Activated CD4-positive, alpha-beta T cell treated with anti-CD3 and anti-CD28 coated beads, Interleukin-2, amount 50 U/mL, for 1 hour (primary cell): ENCODE data around the gene ACTN4.

Source experiments
- DNase-seq: peaks from one replicate; pipeline ENCODE4 v3.0.0-alpha.2; 2020

Gene ACTN4

DNA sequence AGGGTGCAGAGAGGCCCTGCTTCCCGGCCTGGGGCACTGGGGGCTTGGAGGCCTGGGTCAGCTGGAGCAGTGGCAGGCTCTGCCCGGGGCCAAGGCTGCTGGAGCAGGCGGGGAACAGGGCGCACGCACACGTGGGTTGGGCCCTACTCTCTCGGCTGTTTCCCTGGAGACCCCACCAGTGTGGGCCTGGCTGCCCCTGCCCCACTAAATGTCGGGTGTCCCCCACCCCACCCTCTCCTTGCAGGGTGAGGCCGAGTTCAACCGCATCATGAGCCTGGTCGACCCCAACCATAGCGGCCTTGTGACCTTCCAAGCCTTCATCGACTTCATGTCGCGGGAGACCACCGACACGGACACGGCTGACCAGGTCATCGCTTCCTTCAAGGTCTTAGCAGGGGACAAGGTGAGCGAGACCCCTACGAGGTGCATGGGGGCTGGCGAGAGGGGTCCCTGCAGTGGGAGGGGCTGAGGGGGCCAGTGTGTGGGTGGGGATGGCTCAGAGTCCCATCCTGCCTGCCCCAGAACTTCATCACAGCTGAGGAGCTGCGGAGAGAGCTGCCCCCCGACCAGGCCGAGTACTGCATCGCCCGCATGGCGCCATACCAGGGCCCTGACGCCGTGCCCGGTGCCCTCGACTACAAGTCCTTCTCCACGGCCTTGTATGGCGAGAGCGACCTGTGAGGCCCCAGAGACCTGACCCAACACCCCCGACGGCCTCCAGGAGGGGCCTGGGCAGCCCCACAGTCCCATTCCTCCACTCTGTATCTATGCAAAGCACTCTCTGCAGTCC is 81.5 kb downstream of the ACTN4 start:
- DNase-seq = no peak

DNA sequence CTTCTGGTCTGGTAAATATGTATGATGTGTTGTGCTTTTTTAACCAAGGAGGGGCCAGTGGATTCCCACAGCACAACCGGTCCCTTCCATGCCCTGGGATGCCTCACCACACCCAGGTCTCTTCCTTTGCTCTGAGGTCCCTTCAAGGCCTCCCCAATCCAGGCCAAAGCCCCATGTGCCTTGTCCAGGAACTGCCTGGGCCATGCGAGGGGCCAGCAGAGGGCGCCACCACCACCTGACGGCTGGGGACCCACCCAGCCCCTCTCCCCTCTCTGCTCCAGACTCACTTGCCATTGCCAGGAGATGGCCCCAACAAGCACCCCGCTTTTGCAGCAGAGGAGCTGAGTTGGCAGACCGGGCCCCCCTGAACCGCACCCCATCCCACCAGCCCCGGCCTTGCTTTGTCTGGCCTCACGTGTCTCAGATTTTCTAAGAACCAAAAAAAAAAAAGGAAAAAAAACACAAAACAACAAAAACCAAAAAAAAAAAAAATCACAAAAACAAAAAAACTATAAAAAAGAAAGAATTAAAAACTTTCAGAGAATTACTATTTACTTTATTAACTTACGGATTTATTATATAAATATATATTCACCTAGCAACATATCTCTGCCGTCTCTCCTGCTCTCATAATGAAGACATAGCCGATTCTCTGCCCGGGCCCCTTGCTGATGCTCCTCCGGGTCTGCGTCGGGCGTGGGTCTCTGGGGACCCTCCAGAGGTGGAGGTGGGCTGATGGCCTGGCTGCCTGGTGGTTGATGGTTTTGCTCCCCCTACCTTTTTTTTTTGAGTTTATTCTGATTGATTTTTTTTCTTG is 82.4 kb downstream of the ACTN4 start:
- DNase-seq = peak; percentile 79

DNA sequence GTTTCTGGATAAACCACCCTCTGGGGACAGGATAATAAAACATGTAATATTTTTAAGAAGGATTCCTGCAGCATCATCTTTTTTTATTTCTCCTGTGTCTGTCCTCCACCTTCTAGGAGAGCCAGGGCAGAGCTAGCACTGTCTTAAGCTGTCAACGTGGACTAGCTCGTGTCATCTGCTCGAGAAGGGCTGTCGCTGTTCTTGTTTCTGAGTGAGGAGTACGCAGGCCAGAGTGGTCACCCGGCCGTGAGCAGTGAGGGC is 83.0 kb downstream of the ACTN4 start:
- no peak for DNase-seq

DNA sequence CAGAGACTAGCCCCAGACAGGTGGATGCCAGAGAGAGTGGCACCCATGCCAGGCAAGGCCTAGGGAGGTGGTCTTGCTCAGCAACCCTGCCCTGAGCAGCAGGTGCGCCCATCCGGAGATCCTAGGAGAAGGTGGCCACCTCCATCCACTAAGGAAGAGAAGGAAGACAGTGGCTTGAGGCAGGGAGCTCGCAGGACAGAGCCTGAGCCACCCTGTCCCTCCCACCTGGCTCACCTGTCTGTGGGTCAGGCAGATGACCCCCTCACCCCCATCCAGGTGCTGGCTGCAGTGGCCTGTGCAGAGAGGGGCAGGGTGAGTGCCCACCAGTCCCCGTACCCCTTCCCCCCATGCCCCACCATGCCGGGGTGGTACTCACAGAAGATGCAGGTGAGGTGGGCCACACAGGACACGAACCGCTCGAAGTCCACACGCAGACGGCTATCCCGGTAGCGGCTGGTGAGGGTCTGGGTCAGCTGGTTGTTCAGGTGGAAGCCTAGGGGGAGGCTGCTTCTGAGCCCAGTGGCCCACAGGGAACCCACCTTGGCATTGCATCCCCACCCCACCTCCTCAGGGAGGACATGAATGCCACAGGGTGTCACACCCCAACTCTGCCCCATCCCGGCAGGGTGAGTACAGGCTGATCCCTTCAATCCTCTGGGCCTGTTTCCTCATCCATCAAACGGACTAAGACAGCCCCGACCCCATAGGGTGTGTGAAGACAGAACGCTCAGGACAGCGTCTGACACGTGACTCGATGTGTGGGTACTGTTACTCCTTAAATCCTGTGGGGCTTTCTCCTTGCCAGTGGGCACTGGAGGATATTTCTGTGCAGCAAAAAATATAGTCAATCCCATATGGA is 83.5 kb downstream of the ACTN4 start:
- no peak for DNase-seq

DNA sequence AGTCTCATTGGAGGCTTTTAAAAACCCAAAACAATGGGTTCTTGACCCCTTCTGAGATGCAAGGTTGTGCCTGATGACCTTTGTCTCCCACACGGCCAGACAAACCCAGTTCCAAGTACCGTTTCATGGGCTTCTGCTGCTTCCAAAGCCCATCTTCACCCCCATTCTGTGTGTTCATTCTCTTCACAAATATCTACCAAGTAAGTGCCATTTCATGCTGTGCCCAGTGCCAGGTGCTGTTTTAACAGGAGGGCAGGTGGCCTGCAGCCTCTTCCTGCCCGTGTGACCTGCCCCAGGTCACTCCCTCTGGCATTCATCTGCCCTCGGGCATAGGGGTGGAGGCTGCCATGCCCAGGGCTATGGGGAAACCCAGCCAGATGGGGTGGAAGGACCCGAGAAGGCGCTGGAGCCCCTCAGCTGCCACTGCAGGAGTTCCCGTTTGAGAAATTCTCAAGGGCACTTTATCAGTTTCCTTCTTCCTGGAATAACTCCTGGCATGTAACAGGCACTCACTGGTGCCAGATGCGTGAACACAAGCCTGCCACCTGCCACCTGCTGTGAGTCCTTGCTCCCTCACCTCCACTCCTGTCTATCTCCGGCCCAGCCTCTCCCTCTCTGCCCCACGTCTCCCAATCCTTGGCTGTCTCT is 84.3 kb downstream of the ACTN4 start:
- DNase-seq = no peak

DNA sequence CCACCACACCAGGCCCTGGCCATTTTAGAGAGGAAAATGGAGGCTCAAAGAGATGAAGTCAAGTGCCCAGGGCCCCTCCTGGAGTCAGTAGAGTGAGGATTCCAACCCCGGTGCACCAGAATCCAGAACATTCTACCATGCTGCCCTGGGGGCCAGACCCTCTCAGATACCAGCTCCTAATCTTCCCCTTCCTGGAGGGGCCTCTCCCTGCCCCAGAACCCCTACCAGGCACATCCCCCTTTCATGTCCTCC is 85.7 kb downstream of the ACTN4 start:
- no peak for DNase-seq

DNA sequence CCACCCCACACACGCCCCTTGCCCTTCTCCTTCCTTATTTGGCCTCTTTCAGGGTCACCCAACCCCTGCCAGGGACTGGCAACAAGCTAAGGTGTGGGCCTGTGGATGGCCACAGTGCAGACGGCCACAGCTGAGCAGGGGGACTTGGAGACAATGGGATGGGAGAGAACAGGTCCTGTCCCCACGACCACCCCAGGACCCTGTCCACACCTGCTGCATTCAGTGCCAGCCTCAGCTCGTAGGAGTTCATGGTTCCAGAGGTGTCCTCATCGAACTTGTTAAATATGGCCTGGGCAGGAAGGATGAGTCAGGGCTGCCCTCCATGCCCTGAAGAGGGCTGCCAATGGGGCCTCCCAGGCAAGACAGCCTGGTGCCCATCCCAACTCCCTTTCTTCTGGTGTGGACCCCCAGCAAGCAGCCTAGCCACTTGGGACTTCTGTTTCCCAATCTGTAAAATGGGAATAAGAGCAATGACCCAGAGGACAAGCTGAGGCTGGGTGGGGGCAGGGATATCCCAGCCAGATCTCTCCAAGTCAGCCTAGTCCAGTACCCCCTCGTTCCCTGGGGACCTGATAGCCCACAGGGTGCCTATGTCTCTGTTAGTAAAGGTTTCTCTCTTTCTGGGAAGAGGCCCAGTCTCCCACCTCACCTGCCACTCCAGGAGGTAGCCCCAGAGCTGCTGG is 86.2 kb downstream of the ACTN4 start:
- no peak for DNase-seq

DNA sequence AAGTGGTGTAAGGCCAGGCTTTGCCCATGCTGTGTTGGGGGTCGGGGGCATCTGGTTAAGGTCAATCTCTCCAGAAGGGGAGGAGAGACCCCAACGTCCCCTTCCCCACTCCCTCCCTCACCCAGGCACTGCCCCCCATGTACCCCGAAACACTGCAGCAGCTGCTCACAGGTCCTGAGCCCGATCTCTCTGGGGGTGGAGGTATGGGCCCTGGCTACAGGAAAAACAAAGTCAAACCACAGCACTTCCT is 86.7 kb downstream of the ACTN4 start:
- DNase-seq = no peak

DNA sequence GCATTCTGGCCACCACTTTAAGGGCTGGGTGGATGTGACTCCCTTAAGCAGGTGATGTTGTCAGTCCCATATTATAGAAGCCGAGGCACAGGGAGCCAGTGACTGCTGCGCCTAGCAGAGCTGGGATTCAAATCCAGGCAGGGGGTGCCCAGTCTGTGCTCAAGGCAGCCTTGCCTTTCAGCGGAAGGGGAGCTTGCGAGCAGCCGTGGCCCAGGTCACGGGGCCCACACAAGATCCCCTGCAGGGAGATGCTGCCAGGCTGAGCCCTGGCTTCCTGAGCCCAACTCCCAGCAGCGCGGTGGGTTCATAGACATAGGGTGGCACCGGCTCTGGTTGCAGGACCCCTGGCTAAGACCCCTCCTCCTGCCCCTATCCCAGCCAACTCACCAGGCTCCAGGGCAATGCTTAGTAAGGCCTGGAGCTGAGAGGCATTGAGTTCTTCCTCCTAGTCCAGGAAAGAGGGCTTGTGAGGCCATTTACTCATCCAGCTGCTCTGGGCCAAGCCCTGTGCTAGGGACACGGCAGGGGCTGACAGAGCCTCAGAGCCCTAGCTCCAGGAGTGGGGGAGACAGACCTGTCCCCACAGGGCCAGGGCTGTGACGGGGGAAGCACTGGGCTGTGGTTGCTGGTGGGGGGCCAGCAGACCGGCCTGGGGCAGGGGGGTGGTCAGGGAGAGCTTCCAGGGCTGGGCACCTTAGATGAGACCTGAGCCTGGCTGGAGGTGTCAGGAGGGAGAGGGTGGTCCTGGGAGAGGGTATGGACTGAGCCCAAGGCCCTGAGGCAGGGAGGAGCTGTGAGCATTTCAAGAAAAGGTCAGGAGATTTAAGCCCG is 87.2 kb downstream of the ACTN4 start:
- peak; percentile 24 for DNase-seq

DNA sequence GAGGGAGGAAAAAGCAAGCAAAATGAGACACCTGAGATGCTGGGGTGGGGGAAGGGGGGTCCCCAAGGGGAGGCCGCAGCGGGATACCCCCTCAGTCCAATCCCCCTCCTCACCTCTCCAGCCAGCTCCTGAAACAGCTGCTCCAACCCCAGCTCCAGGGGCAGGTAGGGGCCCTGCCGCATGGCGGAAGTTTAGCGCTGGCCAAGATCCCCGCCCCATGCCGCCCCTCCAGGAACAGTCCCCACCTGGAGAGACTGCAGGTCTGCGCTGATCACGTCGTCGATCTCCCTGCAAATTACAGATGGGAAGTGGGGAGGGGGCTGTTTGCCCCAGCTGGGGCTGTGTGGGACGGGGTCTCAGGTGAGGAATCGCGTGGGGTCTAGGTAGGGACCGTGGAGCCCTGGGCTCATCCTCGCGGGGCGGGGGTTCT is 87.8 kb downstream of the ACTN4 start:
- DNase-seq = peak; percentile 25

DNA sequence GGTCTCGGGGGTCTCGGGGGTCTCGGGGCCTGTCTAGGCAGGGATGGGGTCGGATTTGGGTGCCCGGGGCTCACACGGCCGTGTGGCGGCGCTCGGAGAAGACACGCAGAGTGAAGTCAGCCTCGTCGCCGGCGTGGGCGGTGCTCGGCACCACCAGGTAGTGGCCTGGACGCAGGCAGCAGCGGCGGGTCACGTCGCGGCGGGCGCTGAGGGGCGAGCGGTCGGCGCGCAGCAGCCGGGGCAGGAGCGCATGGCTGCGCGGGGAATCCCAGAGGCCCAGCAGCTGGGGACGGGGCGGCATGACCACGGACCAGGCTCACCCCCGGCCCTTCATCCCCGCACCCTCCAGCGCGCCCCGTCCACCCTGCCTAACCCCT is 88.6 kb downstream of the ACTN4 start:
- DNase-seq = peak; percentile 60

DNA sequence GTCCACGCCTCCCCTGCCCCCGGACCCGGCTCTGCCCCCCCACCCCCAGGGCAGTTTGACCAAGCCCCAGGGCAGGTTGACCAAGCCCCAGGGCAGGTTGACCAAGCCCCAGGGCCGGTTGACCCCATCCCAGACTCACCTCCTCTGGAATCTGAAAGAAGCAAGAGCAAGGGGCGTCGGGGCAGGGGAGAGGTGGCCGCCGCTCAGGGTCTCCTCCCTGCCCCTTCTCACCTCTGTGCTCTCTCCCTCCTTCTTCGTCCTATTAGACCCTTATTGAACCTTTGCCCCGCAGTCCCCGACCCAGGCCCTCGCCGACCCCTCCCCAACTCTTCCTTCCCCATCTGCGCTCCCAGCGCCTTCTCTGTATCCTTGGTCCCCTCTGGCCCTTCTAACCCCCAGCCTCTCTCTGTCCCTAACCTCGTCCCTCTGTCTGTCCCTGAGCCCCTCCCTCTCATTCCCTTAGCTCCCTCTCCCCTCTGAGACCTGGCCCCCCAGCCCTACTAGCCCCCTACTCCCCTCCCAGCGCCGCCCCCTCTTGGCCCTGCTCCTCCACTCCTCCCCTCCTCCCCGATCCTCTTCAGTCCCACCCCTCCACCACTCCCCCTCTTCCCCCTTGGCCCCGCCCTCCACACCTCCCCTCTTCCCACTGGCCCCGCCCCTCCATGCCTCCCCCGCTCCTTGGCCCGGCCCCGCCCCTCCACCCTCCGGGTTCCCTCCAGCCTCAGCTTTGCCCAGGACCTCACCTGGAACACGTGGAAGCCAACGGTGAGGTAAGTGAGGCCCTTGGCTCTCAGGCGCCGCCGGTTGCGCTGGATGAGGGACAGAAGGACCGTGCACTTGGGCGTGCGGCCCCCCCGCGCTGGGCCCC is 89.2 kb downstream of the ACTN4 start:
- peak; percentile 63 for DNase-seq

DNA sequence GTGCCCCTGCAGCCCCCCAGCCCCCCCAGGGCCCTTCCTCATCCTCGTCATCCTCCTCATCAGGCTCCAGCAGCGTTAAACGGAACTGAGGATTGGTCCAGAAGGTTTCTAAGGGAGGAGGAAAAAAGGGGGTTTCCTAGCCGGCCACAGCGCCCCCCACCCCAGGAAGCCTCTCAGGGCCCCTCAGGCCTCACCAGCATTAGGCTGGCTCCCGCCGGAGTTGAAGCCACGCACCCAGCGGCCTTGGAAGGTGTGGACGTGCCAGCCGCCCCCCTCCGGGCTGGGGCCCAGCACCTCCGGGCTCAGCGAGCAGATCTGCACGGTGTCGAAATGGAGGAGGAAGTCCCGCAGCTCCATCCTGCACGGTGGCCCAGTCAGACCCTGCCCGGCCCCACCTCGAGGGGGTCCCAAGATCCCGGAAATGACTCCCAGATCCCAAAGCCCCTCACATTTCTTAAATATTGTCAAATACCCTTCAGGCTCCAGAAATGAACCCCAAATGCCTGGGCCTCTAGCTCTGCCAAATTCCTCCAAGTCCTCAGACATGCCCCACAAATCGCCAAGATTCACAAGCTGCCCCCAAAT is 89.9 kb downstream of the ACTN4 start:
- no peak for DNase-seq

DNA sequence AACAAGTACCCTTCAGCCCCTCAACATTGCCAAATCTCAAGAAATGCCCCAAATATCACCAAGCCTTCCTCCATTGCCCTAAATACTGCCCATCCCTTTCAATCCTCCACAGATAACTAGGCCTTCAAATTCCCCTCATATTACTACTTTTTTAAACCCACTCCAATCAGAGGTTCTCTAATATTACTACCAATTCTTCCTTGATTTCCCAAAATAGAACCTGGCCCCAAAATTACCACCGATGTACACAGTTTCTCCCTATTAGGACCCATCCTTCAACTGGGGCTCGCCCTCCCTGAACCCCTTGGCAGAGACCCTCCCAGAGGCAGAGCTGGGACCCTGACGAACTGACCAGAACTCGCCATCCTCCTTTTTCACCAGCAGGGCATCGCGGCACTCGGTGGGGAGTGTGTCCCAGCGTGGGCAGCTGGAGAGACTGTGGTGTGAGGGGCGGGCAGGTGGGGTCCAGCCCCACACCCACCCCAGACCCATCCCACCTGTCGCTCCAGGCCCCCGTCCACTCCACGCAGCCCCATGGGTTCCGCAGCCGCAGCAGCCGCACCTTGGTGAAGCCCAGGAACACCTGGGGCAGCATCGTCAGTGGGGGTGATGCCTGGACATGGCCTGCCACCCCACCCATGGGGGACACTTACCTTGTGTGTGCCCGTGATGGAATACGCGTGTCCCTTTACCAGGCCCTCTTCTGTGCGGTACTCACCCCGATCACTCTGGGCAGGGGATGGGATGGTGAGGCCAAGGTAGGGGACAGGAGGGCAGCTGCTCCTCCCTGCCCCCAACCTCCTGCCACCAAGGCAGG is 90.7 kb downstream of the ACTN4 start:
- DNase-seq = no peak

DNA sequence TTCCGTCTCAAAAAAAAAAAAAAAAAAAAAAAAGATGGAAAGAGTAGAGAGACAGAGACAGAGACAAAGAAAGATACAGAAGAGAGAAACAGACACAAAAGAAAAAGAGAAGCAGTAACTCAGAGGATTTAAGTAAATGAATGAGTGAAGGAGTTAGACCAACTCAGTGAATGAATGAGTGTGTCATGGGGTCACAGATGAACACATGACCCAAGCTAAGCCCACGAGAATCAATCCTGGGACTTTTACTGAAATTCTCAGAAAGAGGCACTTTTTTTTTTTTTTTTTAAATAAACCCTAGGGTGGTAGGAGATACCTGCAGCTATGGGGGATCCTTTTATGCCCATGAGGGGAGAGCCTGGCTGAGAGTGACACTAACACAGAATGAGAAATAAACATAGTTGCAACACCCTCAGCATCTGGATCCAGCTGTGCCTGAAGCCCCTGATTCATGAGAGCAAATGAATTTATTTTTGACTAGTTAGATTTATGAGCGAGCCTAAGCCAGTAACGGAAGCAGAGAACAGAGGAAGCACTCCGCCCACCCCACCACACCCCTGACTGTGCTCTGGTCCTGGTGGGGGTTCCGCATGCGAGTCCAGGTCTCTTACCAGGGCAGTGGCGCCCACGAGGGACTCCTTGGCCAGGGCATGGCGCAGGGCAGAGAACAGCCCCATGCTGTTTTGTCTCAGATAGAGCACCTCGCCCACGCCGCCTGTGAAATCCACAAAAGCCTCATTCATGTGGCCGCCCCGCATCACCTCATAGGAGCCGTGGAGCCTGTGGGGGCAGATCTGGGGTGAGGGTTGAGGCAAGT is 92.2 kb downstream of the ACTN4 start:
- no peak for DNase-seq

DNA sequence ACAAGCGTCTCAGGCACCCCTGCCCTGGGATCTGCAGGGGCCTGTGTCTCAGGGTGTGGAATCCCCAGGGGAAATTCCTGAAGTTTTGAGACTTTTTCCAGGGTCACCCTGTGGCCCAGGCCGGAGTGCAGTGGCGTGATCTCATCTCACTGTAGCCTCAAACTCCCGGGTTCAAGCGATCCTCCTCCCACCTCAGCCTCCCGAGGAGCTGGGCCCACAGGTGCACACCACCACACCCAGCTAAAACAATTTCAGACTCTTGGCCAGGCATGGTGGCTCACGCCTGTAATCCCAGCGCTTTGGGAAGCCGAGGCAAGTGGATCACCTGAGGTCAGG is 92.8 kb downstream of the ACTN4 start:
- no peak for DNase-seq

DNA sequence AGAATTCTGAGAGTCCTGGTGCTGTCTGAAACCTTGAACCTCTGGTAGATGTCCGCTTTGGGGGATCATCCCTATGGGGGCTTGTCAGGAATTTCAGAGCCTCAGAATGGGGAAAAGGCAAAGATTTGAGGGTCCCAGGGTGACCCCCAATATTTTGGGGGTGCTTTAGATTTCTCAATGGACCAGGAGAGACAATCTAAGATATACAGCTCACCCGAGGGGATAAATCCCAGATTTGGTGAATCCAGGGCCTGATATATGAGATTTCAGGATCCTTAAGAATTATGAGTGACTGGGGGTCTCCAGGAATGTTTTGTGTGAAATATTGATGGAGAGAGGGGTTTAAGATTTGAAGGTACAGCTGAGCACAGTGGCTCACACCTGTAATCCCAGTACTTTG is 93.5 kb downstream of the ACTN4 start:
- no peak for DNase-seq

DNA sequence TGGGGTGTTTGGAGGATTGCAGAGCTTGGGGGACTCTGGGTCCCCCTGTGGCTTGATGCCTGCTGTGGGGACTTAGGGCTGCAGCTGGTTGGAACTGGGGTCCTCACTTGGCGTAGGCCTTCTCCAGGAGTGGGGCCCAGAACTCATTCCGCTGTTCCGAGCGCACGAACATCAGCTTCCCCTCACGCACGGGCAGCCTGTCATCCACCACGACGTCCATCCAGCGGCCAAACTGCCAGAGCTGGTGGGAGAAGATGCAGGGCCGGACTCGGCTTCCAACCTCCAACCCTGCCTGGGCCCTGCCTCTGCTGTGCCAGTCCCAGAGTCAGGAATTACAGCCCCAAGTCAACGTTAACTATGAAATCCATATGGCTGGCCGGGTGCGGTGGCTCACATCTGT is 94.2 kb downstream of the ACTN4 start:
- no peak for DNase-seq

DNA sequence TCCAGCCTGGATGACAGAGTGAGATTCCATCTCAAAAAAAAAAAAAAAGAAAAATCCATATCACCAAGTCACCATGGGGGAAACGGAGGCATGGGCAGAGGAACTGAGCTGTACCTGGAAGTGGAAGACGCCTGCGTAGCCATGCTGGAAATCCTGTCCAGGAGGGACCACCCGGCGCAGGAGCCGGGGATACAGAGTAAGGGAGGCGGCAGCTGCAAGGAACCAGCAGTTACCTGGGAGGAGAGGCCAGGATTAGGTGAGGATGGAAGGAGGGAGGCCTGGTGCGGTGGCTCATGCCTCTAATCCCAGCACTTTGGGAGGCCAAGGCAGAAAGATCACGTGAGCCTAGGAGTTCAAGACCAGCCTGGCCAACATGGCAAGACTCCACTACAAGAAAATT is 94.8 kb downstream of the ACTN4 start:
- DNase-seq = no peak
